ENCODE data around the gene CDH4.
"Not testable (repeated sequence)": the region's sequence is repeated elsewhere in the genome, so short reads cannot be mapped to it uniquely, and the experiment has no call there.

CDH4 gene

GRCh38 chr20:61405007-61405406 lies 152.9 kb downstream of the CDH4 start:
- Histone ChIP-seq H3K9ac (ENCODE audit: low read depth, low read length) (no peak overlapping the region), H3K27me3 (ENCODE audit: control insufficient read depth, insufficient read depth, low read length) (peaks cover 39% of the 10 kb centered on the region), H3K9me3 (ENCODE audit: control insufficient read depth, insufficient read depth, low read length) (no peaks in the 10 kb centered on the region), H3K4me3 (ENCODE audit: low read depth, low read length) (no peak overlapping the region), H3K27ac (ENCODE audit: low read depth, low read length) (no peak overlapping the region), H3K36me3 (ENCODE audit: control insufficient read depth, insufficient read depth, low read length) (no peaks in the 10 kb centered on the region), H3K4me1 (ENCODE audit: control insufficient read depth, insufficient read depth, low read length) (no peaks in the 10 kb centered on the region)

- H3K27me3 ChIP-seq (ENCODE audit: control insufficient read depth, insufficient read depth, low read length), result peaks cover 40% of the 10 kb centered on the region
- H3K4me3 ChIP-seq (ENCODE audit: low read depth, low read length); H3K4me1 ChIP-seq (ENCODE audit: control insufficient read depth, insufficient read depth, low read length); H3K9me3 ChIP-seq (ENCODE audit: control insufficient read depth, insufficient read depth, low read length); H3K36me3 ChIP-seq (ENCODE audit: control insufficient read depth, insufficient read depth, low read length); H3K27ac ChIP-seq (ENCODE audit: low read depth, low read length); H3K9ac ChIP-seq (ENCODE audit: low read depth, low read length): not testable (repeated sequence)
Measured at GRCh38 chr20:61406773-61407172, 154.7 kb downstream of the CDH4 start.

- no peaks in the 10 kb centered on the region for H3K9me3 ChIP-seq (ENCODE audit: control insufficient read depth, insufficient read depth, low read length)
- no peak overlapping the region for H3K27ac ChIP-seq (ENCODE audit: low read depth, low read length)
- H3K27me3 ChIP-seq (ENCODE audit: control insufficient read depth, insufficient read depth, low read length), result peaks cover 44% of the 10 kb centered on the region
- H3K9ac ChIP-seq (ENCODE audit: low read depth, low read length), result no peak overlapping the region
- H3K36me3 ChIP-seq (ENCODE audit: control insufficient read depth, insufficient read depth, low read length), result no peaks in the 10 kb centered on the region
- no peak overlapping the region for H3K4me3 ChIP-seq (ENCODE audit: low read depth, low read length)
- no peaks in the 10 kb centered on the region for H3K4me1 ChIP-seq (ENCODE audit: control insufficient read depth, insufficient read depth, low read length)
Measured at GRCh38 chr20:61407561-61407960, 155.5 kb downstream of the CDH4 start.

GRCh38 chr20:61408951-61409740 lies 157.1 kb downstream of the CDH4 start:
- no peak overlapping the region for H3K9ac ChIP-seq (ENCODE audit: low read depth, low read length)
- peaks cover 41% of the 10 kb centered on the region for H3K27me3 ChIP-seq (ENCODE audit: control insufficient read depth, insufficient read depth, low read length)
- no peaks in the 10 kb centered on the region for H3K4me1 ChIP-seq (ENCODE audit: control insufficient read depth, insufficient read depth, low read length)
- H3K27ac ChIP-seq (ENCODE audit: low read depth, low read length), result no peak overlapping the region
- no peaks in the 10 kb centered on the region for H3K36me3 ChIP-seq (ENCODE audit: control insufficient read depth, insufficient read depth, low read length)
- H3K4me3 ChIP-seq (ENCODE audit: low read depth, low read length), result no peak overlapping the region
- H3K9me3 ChIP-seq (ENCODE audit: control insufficient read depth, insufficient read depth, low read length), result no peaks in the 10 kb centered on the region

- Histone ChIP-seq H3K27ac (ENCODE audit: low read depth, low read length) (no peak overlapping the region), H3K36me3 (ENCODE audit: control insufficient read depth, insufficient read depth, low read length) (no peaks in the 10 kb centered on the region), H3K27me3 (ENCODE audit: control insufficient read depth, insufficient read depth, low read length) (peaks cover 32% of the 10 kb centered on the region)
Measured at GRCh38 chr20:61411743-61412142, 159.7 kb downstream of the CDH4 start.

GRCh38 chr20:61413752-61414151 lies 161.7 kb downstream of the CDH4 start:
- no peaks in the 10 kb centered on the region for H3K9me3 ChIP-seq (ENCODE audit: control insufficient read depth, insufficient read depth, low read length)
- H3K36me3 ChIP-seq (ENCODE audit: control insufficient read depth, insufficient read depth, low read length), result no peaks in the 10 kb centered on the region
- no peak overlapping the region for H3K27ac ChIP-seq (ENCODE audit: low read depth, low read length)
- no peak overlapping the region for H3K9ac ChIP-seq (ENCODE audit: low read depth, low read length)
- no peaks in the 10 kb centered on the region for H3K4me1 ChIP-seq (ENCODE audit: control insufficient read depth, insufficient read depth, low read length)
- no peak overlapping the region for H3K4me3 ChIP-seq (ENCODE audit: low read depth, low read length)
- peaks cover 26% of the 10 kb centered on the region for H3K27me3 ChIP-seq (ENCODE audit: control insufficient read depth, insufficient read depth, low read length)

More at GRCh38 chr20:61411743-61412142, 159.7 kb downstream of the CDH4 start:
- Histone ChIP-seq H3K4me1 (ENCODE audit: control insufficient read depth, insufficient read depth, low read length) (no peaks in the 10 kb centered on the region), H3K9me3 (ENCODE audit: control insufficient read depth, insufficient read depth, low read length) (no peaks in the 10 kb centered on the region), H3K9ac (ENCODE audit: low read depth, low read length) (no peak overlapping the region), H3K4me3 (ENCODE audit: low read depth, low read length) (no peak overlapping the region)

GRCh38 chr20:61414455-61414991 lies 162.5 kb downstream of the CDH4 start:
- H3K9me3 ChIP-seq (ENCODE audit: control insufficient read depth, insufficient read depth, low read length), result no peaks in the 10 kb centered on the region
- no peaks in the 10 kb centered on the region for H3K36me3 ChIP-seq (ENCODE audit: control insufficient read depth, insufficient read depth, low read length)
- no peak overlapping the region for H3K9ac ChIP-seq (ENCODE audit: low read depth, low read length)
- no peak overlapping the region for H3K4me3 ChIP-seq (ENCODE audit: low read depth, low read length)
- peaks cover 28% of the 10 kb centered on the region for H3K27me3 ChIP-seq (ENCODE audit: control insufficient read depth, insufficient read depth, low read length)
- H3K4me1 ChIP-seq (ENCODE audit: control insufficient read depth, insufficient read depth, low read length), result no peaks in the 10 kb centered on the region
- H3K27ac ChIP-seq (ENCODE audit: low read depth, low read length), result no peak overlapping the region

- H3K9me3 ChIP-seq (ENCODE audit: control insufficient read depth, insufficient read depth, low read length), result no peaks in the 10 kb centered on the region
- no peaks in the 10 kb centered on the region for H3K36me3 ChIP-seq (ENCODE audit: control insufficient read depth, insufficient read depth, low read length)
- H3K27ac ChIP-seq (ENCODE audit: low read depth, low read length), result no peak overlapping the region
- H3K4me3 ChIP-seq (ENCODE audit: low read depth, low read length), result no peak overlapping the region
- H3K4me1 ChIP-seq (ENCODE audit: control insufficient read depth, insufficient read depth, low read length), result no peaks in the 10 kb centered on the region
- H3K27me3 ChIP-seq (ENCODE audit: control insufficient read depth, insufficient read depth, low read length), result peaks cover 15% of the 10 kb centered on the region
- no peak overlapping the region for H3K9ac ChIP-seq (ENCODE audit: low read depth, low read length)
Measured at GRCh38 chr20:61416546-61416945, 164.5 kb downstream of the CDH4 start.

- Histone ChIP-seq H3K27ac (ENCODE audit: low read depth, low read length) (no peak overlapping the region), H3K9me3 (ENCODE audit: control insufficient read depth, insufficient read depth, low read length) (no peaks in the 10 kb centered on the region), H3K9ac (ENCODE audit: low read depth, low read length) (no peak overlapping the region), H3K4me3 (ENCODE audit: low read depth, low read length) (no peak overlapping the region), H3K36me3 (ENCODE audit: control insufficient read depth, insufficient read depth, low read length) (no peaks in the 10 kb centered on the region), H3K4me1 (ENCODE audit: control insufficient read depth, insufficient read depth, low read length) (peaks cover under 1% of the 10 kb centered on the region; the same call in 1 of the 2 replicates), H3K27me3 (ENCODE audit: control insufficient read depth, insufficient read depth, low read length) (peaks cover 11% of the 10 kb centered on the region)
Measured at GRCh38 chr20:61417221-61417941, 165.3 kb downstream of the CDH4 start.

- H3K27me3 ChIP-seq (ENCODE audit: control insufficient read depth, insufficient read depth, low read length), result peaks cover 7% of the 10 kb centered on the region
- no peak overlapping the region for H3K27ac ChIP-seq (ENCODE audit: low read depth, low read length)
- H3K36me3 ChIP-seq (ENCODE audit: control insufficient read depth, insufficient read depth, low read length), result no peaks in the 10 kb centered on the region
Measured at GRCh38 chr20:61419010-61419409, 166.9 kb downstream of the CDH4 start.

GRCh38 chr20:61419501-61419900 lies 167.4 kb downstream of the CDH4 start:
- H3K4me1 ChIP-seq (ENCODE audit: control insufficient read depth, insufficient read depth, low read length), result peaks cover 3% of the 10 kb centered on the region
- no peaks in the 10 kb centered on the region for H3K36me3 ChIP-seq (ENCODE audit: control insufficient read depth, insufficient read depth, low read length)
- no peak overlapping the region for H3K27ac ChIP-seq (ENCODE audit: low read depth, low read length)
- peaks cover 4% of the 10 kb centered on the region; the same call in 1 of the 2 replicates for H3K27me3 ChIP-seq (ENCODE audit: control insufficient read depth, insufficient read depth, low read length)
- H3K4me3 ChIP-seq (ENCODE audit: low read depth, low read length), result no peak overlapping the region
- H3K9me3 ChIP-seq (ENCODE audit: control insufficient read depth, insufficient read depth, low read length), result no peaks in the 10 kb centered on the region
- no peak overlapping the region for H3K9ac ChIP-seq (ENCODE audit: low read depth, low read length)

More at GRCh38 chr20:61419010-61419409, 166.9 kb downstream of the CDH4 start:
- Histone ChIP-seq H3K4me1 (ENCODE audit: control insufficient read depth, insufficient read depth, low read length) (peaks cover 3% of the 10 kb centered on the region), H3K4me3 (ENCODE audit: low read depth, low read length) (no peak overlapping the region), H3K9ac (ENCODE audit: low read depth, low read length) (no peak overlapping the region), H3K9me3 (ENCODE audit: control insufficient read depth, insufficient read depth, low read length) (no peaks in the 10 kb centered on the region)
